IPS-NIHi11 (cell line): ENCODE data around the gene CCDC92.
A peak's percentile ranks its signal among the peaks of the same experiment; 100 is the strongest.

Experiments used
- DNase-seq: peaks from one replicate; pipeline ENCODE4 v3.0.0; 2012; ENCODE audit warnings: mixed read lengths, low spot score

Gene CCDC92

DNA sequence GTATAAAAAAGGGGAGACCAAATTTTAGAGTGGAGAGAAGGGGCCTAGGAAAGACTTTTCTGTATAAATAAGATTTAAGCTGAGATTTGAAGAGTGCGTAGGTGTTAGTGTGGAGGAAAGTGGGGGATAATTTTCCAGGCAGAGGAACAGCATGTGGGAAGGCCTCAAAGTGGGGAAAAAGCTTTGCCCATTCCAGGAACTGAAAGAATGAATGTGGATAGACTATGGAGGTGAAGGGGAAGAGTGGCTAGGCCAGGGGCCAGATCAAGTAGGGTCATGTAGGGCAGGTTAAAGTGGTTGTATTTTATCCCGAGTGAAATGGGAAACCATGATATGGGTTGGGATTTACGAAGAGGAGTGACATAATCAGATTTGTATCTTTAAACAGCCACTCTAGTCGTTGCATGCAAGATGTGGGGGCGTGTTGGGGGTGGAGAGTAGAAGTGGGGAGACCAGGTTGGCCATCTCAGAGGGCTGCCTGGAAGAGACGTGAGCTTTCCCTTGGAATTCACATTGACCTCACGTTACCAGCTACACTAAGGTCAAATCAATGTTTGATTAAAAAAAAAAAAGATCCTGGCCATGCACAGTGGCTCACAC, 3.7 kb upstream of the CCDC92 start:
- no peak for DNase-seq

DNA sequence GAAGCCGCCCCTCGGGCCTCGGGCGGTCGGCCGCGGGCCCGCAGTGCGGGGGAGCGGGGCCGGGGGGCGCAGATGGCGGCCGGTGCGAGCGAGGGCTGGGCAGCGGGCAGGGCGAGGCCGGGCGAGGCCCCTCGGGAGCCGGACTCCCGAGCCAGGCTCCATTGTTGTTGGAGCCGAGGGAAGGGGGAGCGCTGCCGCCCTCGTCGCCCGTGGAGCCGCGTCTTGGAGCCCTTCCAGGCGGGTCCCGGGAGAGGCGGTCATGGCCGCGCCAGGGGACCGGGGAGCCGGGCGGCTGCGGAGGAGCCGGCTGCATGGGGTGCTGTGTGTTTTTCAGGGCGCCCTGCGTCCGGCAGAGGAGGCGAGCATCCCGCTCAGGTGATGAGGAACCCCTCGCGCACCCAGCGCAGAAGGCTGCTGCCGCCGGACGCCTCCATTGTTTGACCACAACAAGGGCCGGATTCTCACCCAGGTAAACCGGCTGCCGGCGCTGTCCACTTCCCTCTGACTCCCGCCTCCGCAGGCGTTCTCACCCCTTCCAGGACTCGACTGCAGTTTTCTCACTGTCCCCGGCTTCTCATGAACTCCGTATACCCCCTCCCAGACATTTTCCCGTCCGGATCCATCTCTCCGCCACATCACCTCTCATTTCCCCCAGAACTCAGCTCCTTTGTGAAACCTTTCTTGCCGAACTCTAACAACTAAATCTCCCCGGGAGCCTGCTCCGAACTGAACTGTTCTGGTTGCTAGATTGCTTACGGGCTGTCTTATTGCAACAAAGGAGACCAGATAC, 1.1 kb upstream of the CCDC92 start:
- DNase-seq, result peak; percentile 56

DNA sequence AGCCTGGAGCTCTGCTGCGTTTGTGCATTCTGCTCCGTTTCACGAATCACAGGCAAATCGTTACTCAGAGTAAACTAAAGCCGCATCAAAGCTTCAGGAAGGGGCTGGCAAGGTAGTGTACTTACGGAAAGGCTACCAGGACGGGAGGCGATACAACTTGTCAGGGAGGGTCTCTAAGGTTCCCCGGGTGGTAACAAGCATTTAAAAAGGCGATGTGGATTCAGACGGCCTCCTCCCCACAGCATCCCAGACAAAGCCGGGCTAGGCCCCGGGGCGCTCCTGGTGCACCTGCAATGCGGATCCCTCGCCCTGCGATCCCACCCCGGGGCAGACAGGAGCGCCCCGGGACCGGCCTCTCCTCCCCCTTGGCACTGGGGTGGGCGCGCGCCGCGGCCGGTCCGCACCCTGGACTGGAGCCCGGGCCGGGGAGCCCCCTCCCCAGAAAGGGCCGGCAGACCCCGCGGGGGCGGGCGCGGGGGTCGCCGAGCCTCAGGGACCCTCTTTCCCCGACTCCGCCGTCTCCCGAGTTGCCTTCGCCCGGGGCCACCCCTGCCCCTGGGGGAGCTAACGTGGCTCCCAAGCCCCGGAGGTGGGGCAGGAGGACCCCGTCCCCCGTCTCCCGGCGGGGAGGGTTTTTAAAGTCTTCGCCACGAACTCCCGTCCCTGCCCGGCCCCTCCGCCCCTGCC, 718 bp downstream of the CCDC92 start:
- peak; percentile 77 for DNase-seq

DNA sequence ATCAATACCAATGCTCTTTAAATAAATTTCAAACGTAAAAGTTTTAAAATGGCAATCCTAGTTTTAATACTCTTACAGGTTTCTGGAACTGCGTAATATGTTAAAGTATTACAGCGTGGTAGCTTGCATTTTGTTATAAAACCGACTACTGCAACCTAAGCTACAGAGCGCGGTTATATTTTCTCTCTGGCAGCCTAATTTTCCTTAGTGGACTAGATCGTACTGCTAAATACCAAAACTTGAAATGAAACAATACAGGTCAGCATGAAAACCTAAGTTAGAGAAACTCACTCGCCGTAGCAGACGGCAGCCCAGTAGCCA, 1.2 kb downstream of the CCDC92 start:
- DNase-seq, result no peak

DNA sequence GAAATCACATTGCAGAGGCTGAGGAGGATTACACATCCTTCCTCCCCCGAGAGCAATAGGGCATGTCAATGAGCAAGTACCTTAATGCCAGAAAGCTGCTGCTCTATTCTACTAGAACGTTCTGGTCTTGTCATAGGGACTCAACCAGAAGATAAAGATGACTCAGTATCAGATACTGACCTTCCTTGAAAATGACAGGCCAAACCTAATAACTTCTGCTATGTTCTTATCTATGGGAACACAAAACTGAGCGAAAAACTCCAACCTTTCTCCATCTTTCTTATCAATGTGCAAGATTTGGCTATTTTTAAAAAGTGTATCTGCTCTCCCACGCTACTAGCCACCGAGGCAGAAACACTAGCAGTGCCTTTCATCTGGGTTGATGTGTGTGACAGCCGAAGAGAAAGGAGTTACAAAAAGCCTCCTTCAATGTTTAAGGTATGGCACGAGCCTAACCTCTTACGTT, 5.5 kb downstream of the CCDC92 start:
- no peak for DNase-seq

DNA sequence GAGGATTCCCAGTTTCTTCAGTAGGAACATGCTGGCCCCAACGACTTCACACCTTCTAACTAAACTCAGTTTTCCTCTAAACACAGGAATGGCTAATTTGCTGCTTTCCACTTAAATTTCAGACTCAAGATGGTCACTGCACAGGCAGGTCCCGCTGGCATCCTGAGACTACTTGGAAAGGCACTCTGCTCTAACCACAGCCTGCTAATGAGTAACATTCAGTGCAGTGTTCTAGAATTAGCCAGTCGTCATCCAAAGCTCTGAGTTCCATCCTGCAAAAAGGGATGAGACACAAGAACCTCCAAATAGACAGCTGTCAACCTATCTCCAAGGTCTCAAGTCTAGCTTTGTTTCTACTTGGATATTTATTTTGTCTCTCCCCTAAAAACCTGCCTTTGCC, 6.0 kb downstream of the CCDC92 start:
- no peak for DNase-seq

DNA sequence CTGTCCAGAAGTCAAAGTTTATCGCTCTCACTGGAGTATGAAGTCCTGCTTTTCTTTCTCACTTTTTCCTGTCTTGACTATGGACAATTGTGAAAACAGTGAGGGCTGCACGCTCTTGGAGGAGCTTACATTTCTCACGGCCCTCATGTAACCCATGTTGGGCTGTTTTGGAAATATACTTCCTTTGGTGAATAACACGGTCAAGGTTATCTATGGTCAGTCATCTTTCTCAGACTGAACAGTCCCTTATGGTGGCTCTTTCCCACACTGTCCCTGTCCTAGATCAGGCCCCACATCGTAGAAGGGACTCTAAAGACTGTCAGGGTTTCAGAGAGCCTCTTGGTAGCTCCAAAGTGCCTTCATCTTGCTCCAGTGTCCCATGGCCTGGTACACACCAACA, 7.2 kb downstream of the CCDC92 start:
- no peak for DNase-seq

DNA sequence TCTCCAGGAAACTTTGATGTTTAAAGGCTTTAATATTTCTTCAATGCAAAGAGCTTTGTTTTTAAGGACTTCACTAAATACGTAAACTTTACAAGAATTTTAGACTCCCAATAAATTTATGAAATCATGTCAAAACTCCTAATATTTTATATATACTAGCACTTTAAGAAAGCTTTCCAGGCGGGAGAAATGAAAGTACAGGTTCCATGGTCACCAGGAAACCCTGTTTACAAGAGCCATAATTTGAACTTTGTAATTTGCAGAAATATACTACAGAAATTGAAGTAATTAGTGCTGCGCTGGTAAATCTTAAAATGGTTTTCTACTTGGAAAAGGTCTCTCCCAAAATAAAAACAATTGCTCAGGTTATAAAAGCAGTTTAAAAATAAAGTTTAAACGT, 8.8 kb downstream of the CCDC92 start:
- no peak for DNase-seq

DNA sequence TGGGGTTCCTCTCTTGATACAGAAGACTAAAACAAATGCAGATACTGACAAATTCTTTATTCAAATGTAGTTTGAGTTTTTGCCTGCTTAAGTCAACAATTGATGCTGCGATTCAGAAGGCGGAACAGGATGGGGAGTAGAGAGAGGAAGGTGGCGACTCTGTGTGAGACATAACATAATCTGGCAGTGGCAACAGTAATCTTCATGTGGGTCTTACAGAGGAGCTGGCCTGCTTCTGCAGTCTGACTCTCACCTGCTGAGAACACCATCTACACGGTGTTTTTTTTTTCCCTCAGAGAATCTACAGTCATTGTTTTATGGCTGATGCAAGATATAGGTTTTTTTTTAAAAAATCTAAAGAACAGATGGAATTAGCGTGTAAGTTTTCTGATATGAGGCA, 10.1 kb downstream of the CCDC92 start:
- DNase-seq, result no peak

DNA sequence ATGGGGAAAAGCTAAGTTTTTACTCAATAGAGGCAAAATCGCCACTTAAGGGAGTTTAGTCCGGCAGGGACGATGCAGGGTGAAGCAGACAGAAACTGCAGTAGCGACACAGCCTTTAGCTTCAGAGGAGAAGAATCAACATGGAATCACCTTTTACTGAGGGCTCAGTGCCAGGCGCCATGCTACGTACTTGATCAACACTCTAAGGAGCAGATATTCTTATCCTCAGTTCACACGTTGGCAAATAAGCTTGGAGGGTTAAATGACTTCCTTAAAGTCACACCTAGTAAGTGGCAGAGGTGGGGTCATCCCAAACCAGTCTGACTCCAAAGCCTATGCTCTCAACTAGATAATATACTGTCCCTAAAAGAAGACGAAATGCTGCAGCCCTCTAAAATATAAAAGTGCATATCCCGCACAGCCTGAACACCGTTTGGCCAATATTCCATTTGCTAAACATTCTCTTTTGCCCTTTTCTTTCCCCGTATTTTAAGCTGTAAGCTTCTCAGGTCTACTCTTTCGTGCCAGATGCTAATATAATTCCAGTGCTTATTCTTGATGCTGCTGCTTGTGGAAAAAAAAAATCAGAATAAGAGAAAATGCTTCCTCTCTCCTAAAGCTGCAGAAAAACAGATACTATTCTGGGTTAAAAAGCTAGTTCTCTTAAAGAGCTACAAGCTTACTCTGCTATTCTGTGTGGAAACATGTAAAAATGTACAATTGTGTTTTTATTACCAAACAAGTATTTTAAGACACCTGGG, 10.9 kb downstream of the CCDC92 start:
- no peak for DNase-seq

DNA sequence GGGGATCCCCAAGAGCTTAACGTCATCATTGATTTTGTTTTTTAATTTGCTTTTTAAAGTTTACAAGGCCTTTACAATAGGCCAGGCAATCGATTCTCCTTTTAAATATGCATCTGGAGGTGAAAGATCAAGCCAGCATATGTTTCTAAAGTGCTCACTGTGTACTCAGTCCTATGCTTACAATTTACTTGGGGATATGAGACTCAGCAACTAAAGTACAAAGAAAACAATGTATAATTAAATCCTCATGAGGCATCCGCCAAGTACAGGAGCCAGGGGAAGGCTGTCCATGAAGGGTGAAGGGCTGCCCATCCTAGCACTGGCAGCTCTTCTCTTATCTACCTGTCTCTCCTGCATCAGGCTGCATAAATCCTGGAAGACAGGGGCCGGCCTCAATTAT, 11.8 kb downstream of the CCDC92 start:
- DNase-seq, result no peak

DNA sequence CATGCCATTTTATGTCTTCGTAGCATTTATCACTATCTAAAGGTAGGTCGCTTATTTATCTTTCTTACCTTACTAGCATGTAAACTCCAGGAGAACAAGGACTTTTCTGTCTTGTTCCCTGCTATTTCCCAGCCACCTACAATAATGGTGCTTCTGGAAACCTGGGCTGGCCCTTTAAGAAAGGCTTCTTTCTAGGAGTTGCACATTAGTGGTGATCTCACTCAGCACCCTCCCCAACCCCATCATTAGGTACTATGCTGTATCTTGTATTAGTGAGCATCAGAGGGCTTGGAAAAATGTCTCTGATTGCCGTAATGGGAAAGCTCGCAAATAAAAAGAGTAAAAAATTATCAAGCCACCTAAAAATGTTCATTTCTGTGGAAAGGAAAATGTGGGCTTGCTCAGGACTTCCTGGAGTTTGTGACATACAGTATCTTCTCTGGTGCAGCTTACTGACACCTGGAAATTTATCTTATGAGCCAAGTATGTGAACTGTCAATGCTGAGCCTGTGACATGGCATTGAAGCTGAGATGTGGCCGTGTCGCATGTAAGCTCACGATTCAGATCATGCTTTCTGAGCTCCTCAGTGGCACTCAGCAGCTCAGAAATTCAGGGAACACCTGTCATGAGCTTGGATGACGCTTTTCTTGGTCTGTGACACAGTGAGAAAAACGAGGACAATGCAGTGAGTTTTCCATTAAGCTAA, 12.4 kb downstream of the CCDC92 start:
- DNase-seq, result no peak

DNA sequence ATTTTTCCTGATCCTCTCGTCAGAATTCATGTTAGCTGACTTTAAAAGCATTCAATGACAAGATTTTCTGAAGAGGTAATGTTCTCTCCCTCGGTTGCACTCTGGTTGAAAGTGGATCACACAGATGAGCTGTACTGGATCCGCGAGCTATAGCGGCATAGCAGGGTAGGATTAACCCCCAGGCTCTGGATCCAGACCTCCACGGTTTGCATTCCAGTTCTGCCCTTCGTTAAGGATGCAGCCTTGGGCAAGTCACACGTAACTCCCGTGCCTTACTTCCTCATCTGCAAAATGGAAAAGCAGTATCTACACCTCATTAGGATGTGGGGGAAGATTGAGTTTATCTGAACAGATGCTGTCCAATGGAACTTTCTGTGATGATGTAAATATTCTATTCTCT, 13.8 kb downstream of the CCDC92 start:
- DNase-seq, result no peak

DNA sequence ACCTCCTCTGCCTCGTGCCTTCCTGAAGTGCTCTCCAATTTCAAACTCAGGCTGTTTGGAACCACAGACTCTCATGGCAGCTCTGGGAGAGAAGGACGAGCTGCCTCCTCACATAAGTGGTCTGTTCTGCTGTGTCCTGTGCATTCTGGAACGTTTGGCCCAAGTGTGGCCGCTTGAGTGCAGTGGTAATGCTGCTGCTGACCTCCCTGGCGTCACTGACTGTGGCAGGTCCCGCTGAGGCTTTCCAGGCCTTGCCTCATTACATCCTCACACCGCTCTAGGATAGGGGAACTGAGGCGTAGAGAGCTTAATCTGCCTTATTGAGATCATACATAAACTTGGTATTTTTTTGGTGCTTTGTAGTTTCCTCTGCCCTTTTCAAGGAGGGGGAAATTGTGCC, 14.2 kb downstream of the CCDC92 start:
- no peak for DNase-seq

DNA sequence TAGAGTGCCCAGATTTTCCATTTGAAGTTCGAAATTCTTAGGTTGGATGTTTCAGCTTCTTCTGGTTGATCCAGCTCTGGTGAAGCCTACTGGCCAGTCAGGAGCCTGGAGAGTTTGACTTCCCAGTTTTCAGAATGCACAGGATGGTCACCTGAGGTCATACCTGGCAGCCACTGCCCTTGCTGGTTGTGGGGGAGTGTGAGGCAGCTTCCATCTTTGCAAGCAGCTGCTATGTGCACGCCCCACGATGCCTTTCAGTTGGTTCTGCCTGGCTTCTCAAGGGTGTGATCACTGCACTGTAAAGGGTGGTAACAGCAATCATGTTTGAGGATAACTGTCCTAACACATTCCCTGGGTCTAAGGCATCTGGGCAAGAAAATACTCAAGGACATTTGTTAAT, 15.4 kb downstream of the CCDC92 start:
- DNase-seq, result no peak

DNA sequence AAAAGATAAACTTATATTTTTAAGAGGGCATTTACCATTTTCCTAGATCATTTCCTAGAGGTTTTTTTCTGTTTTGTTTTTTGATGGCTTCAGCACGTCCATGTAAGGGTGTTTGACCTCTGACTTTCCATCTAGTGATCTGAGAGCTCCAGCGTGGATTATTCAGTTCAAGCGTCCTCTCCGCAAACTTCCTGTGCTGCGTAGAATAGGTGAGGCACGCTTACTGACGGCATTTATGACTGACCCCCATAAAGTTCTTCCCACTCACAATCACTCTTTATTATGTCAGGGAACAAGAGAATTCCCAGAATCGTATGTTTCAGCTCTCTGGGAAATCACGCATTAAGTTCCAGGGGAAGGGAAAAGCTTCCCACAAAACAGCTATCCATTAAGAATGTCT, 16.4 kb downstream of the CCDC92 start:
- DNase-seq, result no peak

DNA sequence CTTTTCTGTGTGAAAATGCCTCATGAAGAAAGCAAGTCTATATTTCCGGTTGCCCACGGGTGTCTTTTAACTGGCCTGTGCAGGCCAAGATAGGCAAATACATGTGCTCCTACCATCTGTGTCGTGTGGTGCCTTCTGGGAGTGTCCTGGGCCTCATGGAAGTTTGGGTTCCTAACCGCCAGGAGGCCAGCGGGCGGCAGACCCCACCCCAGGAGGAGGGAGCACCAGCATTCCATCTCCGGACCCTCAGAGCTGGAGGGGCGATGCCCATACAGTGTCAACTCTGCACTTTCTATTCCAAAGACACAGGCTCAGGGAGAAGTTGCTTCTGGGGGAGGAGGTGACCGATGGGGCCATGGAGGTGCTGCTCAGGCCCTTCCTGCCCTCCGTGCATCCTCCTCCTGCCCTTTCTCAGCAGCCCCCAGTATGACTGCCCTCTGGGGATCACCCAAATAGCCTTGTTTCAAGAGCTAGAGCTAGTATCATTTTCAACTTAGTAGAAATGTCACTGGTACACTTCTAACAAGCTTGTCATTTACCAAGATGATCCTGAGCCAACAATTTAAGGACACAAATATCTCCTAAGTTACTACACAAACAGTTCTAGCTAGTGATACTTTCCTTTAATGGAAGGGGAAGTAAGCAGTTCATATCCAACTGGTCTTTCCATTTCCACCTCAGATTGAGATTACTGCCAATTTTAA, 17.8 kb downstream of the CCDC92 start:
- DNase-seq, result no peak

DNA sequence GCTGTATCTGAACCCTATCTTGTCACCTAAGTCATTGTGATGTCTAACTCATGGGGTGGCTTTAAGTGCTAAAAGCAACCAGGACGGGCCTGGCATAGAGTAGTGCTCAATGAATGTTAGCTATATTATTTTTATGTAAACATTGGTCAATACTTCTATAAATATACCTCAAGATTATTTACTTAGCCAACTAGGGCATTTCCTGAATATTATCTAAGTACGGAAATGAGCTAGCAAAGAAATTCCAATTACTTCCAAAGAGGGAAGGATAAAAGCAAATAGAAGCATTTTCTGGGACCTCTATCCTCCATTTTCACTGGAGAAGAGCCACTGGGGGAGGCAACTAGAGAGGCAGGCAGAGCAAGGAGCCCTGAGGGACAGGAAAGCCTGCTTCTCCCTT, 20.6 kb downstream of the CCDC92 start:
- no peak for DNase-seq

DNA sequence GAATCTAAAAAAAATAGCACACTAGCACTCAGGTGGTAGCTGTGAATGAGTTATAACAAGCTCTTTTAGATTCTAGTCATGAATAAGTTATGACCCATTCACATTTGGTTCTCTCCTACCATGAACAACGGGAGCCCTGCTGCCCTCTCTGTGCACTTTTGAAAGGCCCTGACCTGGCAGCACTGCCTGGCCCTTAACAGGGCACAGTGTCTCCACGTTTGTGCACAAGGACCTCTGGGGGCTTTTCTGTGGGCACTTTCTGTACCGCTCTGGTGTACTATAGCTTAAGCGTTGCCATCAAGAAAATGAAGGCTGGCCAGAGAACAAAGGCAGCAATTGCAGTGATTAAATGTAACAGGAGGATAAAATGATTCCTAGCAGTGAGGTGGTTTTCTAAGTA, 21.2 kb downstream of the CCDC92 start:
- DNase-seq, result no peak

DNA sequence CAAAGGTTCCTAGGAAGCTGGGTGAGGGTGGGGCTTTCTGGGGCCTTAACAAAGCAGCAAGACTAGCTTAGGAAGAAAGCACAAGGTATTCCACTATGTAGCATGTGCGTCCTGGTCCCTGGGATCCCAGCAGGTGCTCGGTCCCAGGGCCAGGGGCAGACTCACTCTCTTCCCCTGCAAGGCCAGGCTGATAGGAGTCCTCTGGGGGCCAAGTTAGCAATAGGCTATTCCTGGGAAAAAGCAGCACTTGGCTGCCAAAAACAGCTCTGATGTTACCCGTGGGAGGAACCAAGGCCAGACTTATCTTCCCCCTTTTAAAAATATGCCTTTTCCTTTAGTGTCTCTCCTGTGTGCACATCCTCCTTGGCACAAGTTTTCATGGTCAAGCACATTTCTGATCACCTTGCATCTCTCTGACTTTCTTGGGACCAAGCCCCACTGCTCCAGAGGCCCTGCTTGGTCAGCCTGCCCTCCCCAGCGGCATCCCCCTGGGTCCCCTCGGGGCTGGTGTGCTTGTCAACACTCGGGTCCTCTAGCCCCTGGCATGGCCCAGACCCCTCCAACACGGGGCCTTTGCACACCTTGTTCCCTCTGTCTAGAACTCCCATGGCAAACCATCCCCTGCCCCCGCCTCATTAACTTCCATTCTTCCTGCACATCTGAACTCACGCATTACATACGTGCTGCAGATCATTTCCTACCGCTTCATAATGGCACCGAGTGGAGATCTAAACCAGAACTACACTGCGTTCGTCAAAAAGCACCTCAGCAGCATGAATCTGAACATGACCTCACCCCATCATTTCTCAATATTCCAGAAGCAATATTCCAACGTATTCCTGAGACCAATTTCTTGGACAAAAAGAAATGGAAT, 21.9 kb downstream of the CCDC92 start:
- DNase-seq, result no peak

DNA sequence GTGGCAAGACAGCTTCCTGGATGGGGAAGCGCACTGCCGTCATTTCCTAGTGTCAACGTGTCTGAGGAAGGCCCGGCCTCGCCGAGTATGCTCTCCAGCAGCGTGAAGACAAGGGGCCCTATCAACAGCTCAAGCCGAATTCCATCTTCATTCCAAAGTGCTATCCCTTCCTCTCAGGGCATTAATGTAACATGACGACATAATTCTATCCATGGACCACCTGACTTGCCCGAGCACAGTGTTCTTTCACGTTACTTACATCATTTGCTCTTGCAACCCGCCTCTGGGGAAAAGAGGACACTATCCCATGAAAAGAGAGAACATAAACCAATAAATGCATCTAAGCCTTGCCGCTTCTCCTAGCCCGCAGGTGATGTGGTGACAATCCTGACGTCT, 22.9 kb downstream of the CCDC92 start:
- DNase-seq, result no peak
